ENCODE data around the gene KL. TPM values are rescaled to one million over a fixed set of nuclear protein-coding genes. Genes with fewer than 3 reads are reported as not detected.

Gene KL
- total RNA-seq, 1 experiment from 2014 or later, result 0.28 TPM

GRCh38 chr13:33000365-33000764 lies 15.9 kb upstream of the KL start:
- DNase-seq (ENCODE audit: low read depth, low spot score), result no peak
- in situ Hi-C loops (cut with HindIII; ENCODE audit: low pct_unique_long_range_greater_than_20kb, low sequenced_read_pairs), result no loop called here
- ChIA-PET CTCF (no interaction called here), POLR2A (no interaction called here)
- no TSS peak for BruUV-seq (replicated peaks)
- H3K27me3 ChIP-seq (ENCODE audit: control insufficient read depth, insufficient read depth, low read length), result no peaks in the 10 kb centered on the region
- no peaks in the 10 kb centered on the region for H3K9me3 ChIP-seq (ENCODE audit: control insufficient read depth, insufficient read depth, low read depth, low read length)
- H3K4me3 ChIP-seq (ENCODE audit: low read depth in 2 of 2, low read length in 2 of 2), result no peak overlapping the region
- H3K36me3 ChIP-seq (ENCODE audit: control insufficient read depth, insufficient read depth, low read length), result no peaks in the 10 kb centered on the region
- no peak for ATAC-seq
- H3K4me1 ChIP-seq (ENCODE audit: control insufficient read depth, insufficient read depth, low read length), result no peaks in the 10 kb centered on the region
- intact Hi-C loops (cut with micrococcal nuclease; ENCODE audit: unreplicated experiment), result no loop called here
- TF ChIP-seq CTCF (IDR thresholded peaks at IDR 0.05) (no peak), POLR2AphosphoS5 (IDR thresholded peaks at IDR 0.05; ENCODE audit: low read depth, low read length) (no peak), REST (IDR thresholded peaks at IDR 0.05; ENCODE audit: insufficient read depth in 1 of 2, low read depth in 2 of 2, low read length in 1 of 2) (no peak), TCF7L2 (IDR thresholded peaks at IDR 0.05; ENCODE audit: low read depth, low read length) (no peak), SIN3A (IDR thresholded peaks at IDR 0.05; ENCODE audit: borderline replicate concordance, insufficient read depth, low read depth, low read length) (no peak)
- no peak overlapping the region for H3K27ac ChIP-seq (ENCODE audit: low read length)

- H3K27ac ChIP-seq (ENCODE audit: low read length), result no peak overlapping the region
- POLR2A ChIA-PET, result no interaction called here
- H3K9me3 ChIP-seq (ENCODE audit: control insufficient read depth, insufficient read depth, low read depth, low read length), result peaks cover 8% of the 10 kb centered on the region; the same call in 1 of the 2 replicates
- DNase-seq (ENCODE audit: low read depth, low spot score), result no peak
- H3K27me3 ChIP-seq (ENCODE audit: control insufficient read depth, insufficient read depth, low read length), result no peaks in the 10 kb centered on the region
- CTCF ChIA-PET, result no interaction called here
- intact Hi-C loops (cut with micrococcal nuclease; ENCODE audit: unreplicated experiment) (no loop called here), in situ Hi-C loops (cut with HindIII; ENCODE audit: low pct_unique_long_range_greater_than_20kb, low sequenced_read_pairs) (no loop called here)
- ATAC-seq, result no peak
- H3K4me3 ChIP-seq (ENCODE audit: low read depth in 2 of 2, low read length in 2 of 2), result no peak overlapping the region
- no peak for TF ChIP-seq SIN3A (IDR thresholded peaks at IDR 0.05; ENCODE audit: borderline replicate concordance, insufficient read depth, low read depth, low read length)
- no peak for TF ChIP-seq CTCF (IDR thresholded peaks at IDR 0.05)
- no peak for TF ChIP-seq POLR2AphosphoS5 (IDR thresholded peaks at IDR 0.05; ENCODE audit: low read depth, low read length)
- no peak for TF ChIP-seq TCF7L2 (IDR thresholded peaks at IDR 0.05; ENCODE audit: low read depth, low read length)
- TF ChIP-seq REST (IDR thresholded peaks at IDR 0.05; ENCODE audit: insufficient read depth in 1 of 2, low read depth in 2 of 2, low read length in 1 of 2), result no peak
- no TSS peak for BruUV-seq (replicated peaks)
- no peaks in the 10 kb centered on the region for H3K36me3 ChIP-seq (ENCODE audit: control insufficient read depth, insufficient read depth, low read length)
- H3K4me1 ChIP-seq (ENCODE audit: control insufficient read depth, insufficient read depth, low read length), result no peaks in the 10 kb centered on the region
Measured at GRCh38 chr13:33003458-33004019, 12.7 kb upstream of the KL start.

All from Panc1 (cell line).